Kidney epithelial cell (primary cell): ENCODE measurements around the gene VENTX. TPM values are rescaled to one million over a fixed set of nuclear protein-coding genes. Genes with fewer than 3 reads are reported as not detected.

Experiments
- DNase-seq: peaks from one replicate; pipeline ENCODE4 v3.0.0-alpha.2; 2010; ENCODE audit warnings: low read depth
- H3K27me3 ChIP-seq: 2 replicates; pipeline ENCODE4 v1.6.0; 2011; ENCODE audit warnings: low read length; ENCODE audit not compliant: control insufficient read depth, insufficient read depth
- H3K36me3 ChIP-seq: 2 replicates; pipeline ENCODE4 v1.5.1; 2011; ENCODE audit warnings: low read length; ENCODE audit not compliant: control insufficient read depth, insufficient read depth
- H3K4me3 ChIP-seq: 2 replicates; pipeline ENCODE4 v1.5.1; 2011; ENCODE audit warnings: low read depth, mild to moderate bottlenecking, control low read depth, low read length
- CTCF ChIP-seq: IDR thresholded peaks from 2 replicates; pipeline ENCODE4 v1.5.1; 2011; ENCODE audit warnings: mild to moderate bottlenecking, moderate library complexity, low read length, control low read depth, inconsistent platforms; ENCODE audit not compliant: insufficient read depth, poor library complexity, severe bottlenecking
- total RNA-seq: library from RNA; depleted of rRNA; stranded (reverse); fragments of >200 nt; gene quantifications from 2 replicates; pipeline ENCODE4 v1.2.3, GENCODE V29; 2015

VENTX gene
- total RNA-seq, 1 donor from 2014 or later: not detected

GRCh38 chr10:133283931-133284330 is 46.3 kb downstream of the VENTX start:
- no peak for TF ChIP-seq CTCF

GRCh38 chr10:133285217-133285616 is 47.6 kb downstream of the VENTX start:
- Histone ChIP-seq H3K36me3 (peaks cover 6% of the 10 kb centered on the region), H3K27me3 (no peaks in the 10 kb centered on the region), H3K4me3 (no peak overlapping the region)
- DNase-seq: no peak
- TF ChIP-seq CTCF: no peak

More at GRCh38 chr10:133283931-133284330, 46.3 kb downstream of the VENTX start:
- Histone ChIP-seq H3K27me3 (no peaks in the 10 kb centered on the region), H3K4me3 (no peak overlapping the region), H3K36me3 (peaks cover 4% of the 10 kb centered on the region)
- no peak for DNase-seq

- DNase-seq: no peak
- no peaks in the 10 kb centered on the region for H3K27me3 ChIP-seq
- no peak for TF ChIP-seq CTCF
- no peak overlapping the region for H3K4me3 ChIP-seq
- peaks cover 6% of the 10 kb centered on the region for H3K36me3 ChIP-seq
Observed at GRCh38 chr10:133286366-133286765, 48.7 kb downstream of the VENTX start.

- Histone ChIP-seq H3K36me3 (peaks cover 7% of the 10 kb centered on the region), H3K4me3 (no peak overlapping the region), H3K27me3 (no peaks in the 10 kb centered on the region)
- no peak for TF ChIP-seq CTCF
- no peak for DNase-seq
Observed at GRCh38 chr10:133287832-133288500, 50.3 kb downstream of the VENTX start.

GRCh38 chr10:133289761-133290160 is 52.1 kb downstream of the VENTX start:
- no peak for DNase-seq
- TF ChIP-seq CTCF: no peak
- Histone ChIP-seq H3K4me3 (no peak overlapping the region), H3K36me3 (peaks cover 7% of the 10 kb centered on the region), H3K27me3 (no peaks in the 10 kb centered on the region)

Other genes with a start within 250 kb of the VENTX start
- gene ADGRA1, start 149.9 kb upstream of the VENTX start, total RNA-seq: not detected in 2 replicates
- gene KNDC1, start 77.6 kb upstream of the VENTX start, total RNA-seq: 0.13 and 0.27 TPM in 2 replicates
- not detected in 2 replicates for gene UTF1, start 7.6 kb upstream of the VENTX start, total RNA-seq
- 78.4 and 123 TPM in 2 replicates for gene ADAM8, start 39.0 kb downstream of the VENTX start, total RNA-seq
- 55.6 and 65.5 TPM in 2 replicates for gene TUBGCP2, start 71.0 kb downstream of the VENTX start, total RNA-seq
- gene ZNF511, start 71.1 kb downstream of the VENTX start, total RNA-seq: 20.3 and 45.7 TPM in 2 replicates
- gene CALY, start 99.0 kb downstream of the VENTX start, total RNA-seq: 0.96 TPM in 1 of 2 replicates, not detected in the other
- gene PRAP1, start 109.5 kb downstream of the VENTX start, total RNA-seq: not detected in 2 replicates
- 47.0 and 58.8 TPM in 2 replicates for gene FUOM, start 120.2 kb downstream of the VENTX start, total RNA-seq
- 106 and 127 TPM in 2 replicates for gene ECHS1, start 135.5 kb downstream of the VENTX start, total RNA-seq
- 4.3 and 6.4 TPM in 2 replicates for gene PAOX, start 141.4 kb downstream of the VENTX start, total RNA-seq
- 26.7 and 40.3 TPM in 2 replicates for gene MTG1, start 156.3 kb downstream of the VENTX start, total RNA-seq
- 0.55 and 2.1 TPM in 2 replicates for gene SPRN, start 186.8 kb downstream of the VENTX start, total RNA-seq
- gene SCART1, start 216.1 kb downstream of the VENTX start, total RNA-seq: 0.14 TPM in 1 of 2 replicates, not detected in the other